B cell (primary cell): ENCODE results near the gene SPATA3.

ENCODE experiments used
- EZH2 ChIP-seq: IDR thresholded peaks from 2 replicates; pipeline ENCODE4 v1.6.1; 2012; ENCODE audit warnings: borderline replicate concordance, low read depth, mild to moderate bottlenecking, moderate library complexity, low read length; ENCODE audit not compliant: insufficient read depth, poor library complexity, severe bottlenecking
- TF ChIP-seq, protein P1 (sequence below): fragments of 200-600 bp; IDR thresholded peaks from one replicate; pipeline ENCODE4 v1.8.0; 2022; ENCODE audit warnings: antibody characterized with exemption, mild to moderate bottlenecking

DNA sequence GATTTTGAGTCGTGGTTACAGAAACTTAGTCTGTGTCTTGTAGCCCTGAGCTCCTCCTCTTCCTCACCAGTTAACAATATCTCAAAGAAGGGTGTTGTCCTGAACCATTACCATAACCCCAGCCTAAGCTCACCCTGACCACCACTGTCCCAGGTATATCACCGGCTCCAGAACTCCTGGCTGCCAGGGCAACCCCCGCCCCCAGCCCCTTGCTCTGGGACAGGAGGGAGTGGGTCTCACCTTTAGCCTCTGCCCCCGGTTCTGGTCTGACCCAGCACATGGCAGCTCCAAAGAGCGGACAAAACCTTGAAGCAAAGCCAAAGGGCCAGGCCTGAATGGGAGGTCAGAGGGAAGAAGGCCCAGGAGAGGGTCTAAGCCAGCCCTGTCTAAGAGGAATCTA, 55.2 kb downstream of the SPATA3 start:
- TF ChIP-seq, protein P1, sequence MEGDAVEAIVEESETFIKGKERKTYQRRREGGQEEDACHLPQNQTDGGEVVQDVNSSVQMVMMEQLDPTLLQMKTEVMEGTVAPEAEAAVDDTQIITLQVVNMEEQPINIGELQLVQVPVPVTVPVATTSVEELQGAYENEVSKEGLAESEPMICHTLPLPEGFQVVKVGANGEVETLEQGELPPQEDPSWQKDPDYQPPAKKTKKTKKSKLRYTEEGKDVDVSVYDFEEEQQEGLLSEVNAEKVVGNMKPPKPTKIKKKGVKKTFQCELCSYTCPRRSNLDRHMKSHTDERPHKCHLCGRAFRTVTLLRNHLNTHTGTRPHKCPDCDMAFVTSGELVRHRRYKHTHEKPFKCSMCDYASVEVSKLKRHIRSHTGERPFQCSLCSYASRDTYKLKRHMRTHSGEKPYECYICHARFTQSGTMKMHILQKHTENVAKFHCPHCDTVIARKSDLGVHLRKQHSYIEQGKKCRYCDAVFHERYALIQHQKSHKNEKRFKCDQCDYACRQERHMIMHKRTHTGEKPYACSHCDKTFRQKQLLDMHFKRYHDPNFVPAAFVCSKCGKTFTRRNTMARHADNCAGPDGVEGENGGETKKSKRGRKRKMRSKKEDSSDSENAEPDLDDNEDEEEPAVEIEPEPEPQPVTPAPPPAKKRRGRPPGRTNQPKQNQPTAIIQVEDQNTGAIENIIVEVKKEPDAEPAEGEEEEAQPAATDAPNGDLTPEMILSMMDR = no peak
- no peak for TF ChIP-seq EZH2
